Gastrocnemius medialis (tissue), 4 donors: Measurements from ENCODE around the gene ARPC5L.

Source experiments
- CTCF ChIP-seq, 5 experiments: fragments of 450-650 bp in 3 of 5; fragments of 200-600 bp in 2 of 5; sonication (generic) in 2 of 5; IDR thresholded peaks in 4 of 5; conservative IDR thresholded peaks in 1 of 5; 1 replicate in 4 of 5; 2 replicates in 1 of 5; pipeline ENCODE4 v1.5.1; 2016 to 2019; ENCODE audit warnings: antibody characterized with exemption in 5 of 5, mild to moderate bottlenecking in 3 of 5, moderate library complexity in 3 of 5
- POLR2A ChIP-seq, 2 donors: fragments of 450-650 bp; IDR thresholded peaks; one replicate each; pipeline ENCODE4 v1.6.1; 2017; ENCODE audit warnings: antibody characterized with exemption in 2 of 2, mild to moderate bottlenecking in 2 of 2, moderate library complexity in 2 of 2

- no peak for TF ChIP-seq CTCF (IDR thresholded peaks at IDR 0.05 in 4 of 5, conservative IDR thresholded peaks at IDR 0.05 in 1 of 5)
- TF ChIP-seq POLR2A (IDR thresholded peaks at IDR 0.05), result no peak
Measured at GRCh38 chr9:124914753-124915405, 52.9 kb downstream of the ARPC5L start.
